PC-9 (cell line): Measurements from ENCODE around the gene ARMC9.

Experiments used
- CTCF ChIP-seq: fragments of 200-600 bp; sonication (generic); conservative IDR thresholded peaks from 2 replicates; pipeline ENCODE4 v1.6.1; 2017; ENCODE audit warnings: mixed run types, antibody characterized with exemption, mild to moderate bottlenecking, moderate library complexity
- EZH2 ChIP-seq: fragments of 200-600 bp; sonication (generic); IDR thresholded peaks from 2 replicates; pipeline ENCODE4 v1.8.0; 2017; ENCODE audit warnings: antibody characterized with exemption, low read depth

GRCh38 chr2:231308631-231309428 is 110.4 kb downstream of the ARMC9 start:
- no peak for TF ChIP-seq CTCF
- no peak for TF ChIP-seq EZH2
